H9 (cell line): ENCODE measurements around the gene MIER2. TPM values are rescaled to one million over a fixed set of nuclear protein-coding genes. Genes with fewer than 3 reads are reported as not detected.

Experiments
- DNase-seq: peaks from one replicate; pipeline ENCODE4 v3.0.0-alpha.2; 2017
- H2AFZ ChIP-seq: one replicate; pipeline ENCODE4 v1.6.1; 2013; ENCODE audit warnings: mild to moderate bottlenecking, low read length, control low read depth, moderate library complexity
- H2AK5ac ChIP-seq: 2 replicates; pipeline ENCODE4 v1.6.1; 2013; ENCODE audit warnings: low read length, control low read depth, mixed read lengths; ENCODE audit not compliant: insufficient read length
- H2BK120ac ChIP-seq: one replicate; pipeline ENCODE4 v1.6.1; 2013; ENCODE audit warnings: low read depth, mild to moderate bottlenecking, low read length, control low read depth, inconsistent platforms; ENCODE audit not compliant: poor library complexity, severe bottlenecking
- H2BK12ac ChIP-seq: 2 replicates; pipeline ENCODE4 v1.6.1; 2013; ENCODE audit warnings: low read length, control low read depth, mixed read lengths, low read depth; ENCODE audit not compliant: insufficient read length
- H2BK15ac ChIP-seq: 2 replicates; pipeline ENCODE4 v1.6.1; 2013; ENCODE audit warnings: low read depth, low read length, control low read depth
- H2BK20ac ChIP-seq: one replicate; pipeline ENCODE4 v1.6.1; 2013; ENCODE audit warnings: low read depth, mild to moderate bottlenecking, low read length, control low read depth, inconsistent platforms; ENCODE audit not compliant: poor library complexity, severe bottlenecking
- H2BK5ac ChIP-seq: 2 replicates; pipeline ENCODE4 v1.6.1; 2013; ENCODE audit warnings: low read length, control low read depth, mixed read lengths; ENCODE audit not compliant: insufficient read length
- H3K14ac ChIP-seq: 2 replicates; pipeline ENCODE4 v1.6.1; 2013; ENCODE audit warnings: low read length, control low read depth; ENCODE audit not compliant: insufficient read depth
- H3K18ac ChIP-seq: 2 replicates; pipeline ENCODE4 v1.6.1; 2013; ENCODE audit warnings: low read depth, mild to moderate bottlenecking, mixed read lengths, low read length, control low read depth; ENCODE audit not compliant: insufficient read length
- H3K23ac ChIP-seq: 2 replicates; pipeline ENCODE4 v1.6.1; 2013; ENCODE audit warnings: low read length, control low read depth, mixed read lengths, low read depth; ENCODE audit not compliant: insufficient read length
- H3K23me2 ChIP-seq: 2 replicates; pipeline ENCODE4 v1.6.1; 2013; ENCODE audit warnings: low read depth, mild to moderate bottlenecking, mixed read lengths, low read length, control low read depth; ENCODE audit not compliant: insufficient read length, poor library complexity, severe bottlenecking
- H3K27ac ChIP-seq: 2 replicates; pipeline ENCODE4 v1.5.1; 2013; ENCODE audit warnings: low read length, control low read depth, mixed read lengths, low read depth; ENCODE audit not compliant: insufficient read length
- H3K27me3 ChIP-seq: 2 replicates; pipeline ENCODE4 v1.6.1; 2013; ENCODE audit warnings: low read length, control low read depth, inconsistent platforms; ENCODE audit not compliant: insufficient read depth
- H3K4ac ChIP-seq: 2 replicates; pipeline ENCODE4 v1.6.1; 2013; ENCODE audit warnings: low read depth, mild to moderate bottlenecking, control low read depth, inconsistent platforms, low read length, moderate library complexity
- H3K4me1 ChIP-seq: 2 replicates; pipeline ENCODE4 v1.6.1; 2013; ENCODE audit warnings: low read length, control low read depth, inconsistent platforms; ENCODE audit not compliant: insufficient read depth
- H3K4me2 ChIP-seq: 2 replicates; pipeline ENCODE4 v1.6.1; 2013; ENCODE audit warnings: low read length, control low read depth, mixed read lengths; ENCODE audit not compliant: insufficient read length, insufficient read depth
- H3K56ac ChIP-seq: 2 replicates; pipeline ENCODE4 v1.6.1; 2013; ENCODE audit warnings: low read depth, mild to moderate bottlenecking, mixed read lengths, low read length, control low read depth; ENCODE audit not compliant: insufficient read length
- H3K79me1 ChIP-seq: 2 replicates; pipeline ENCODE4 v1.6.1; 2013; ENCODE audit warnings: low read depth, mild to moderate bottlenecking, moderate library complexity, low read length, control low read depth, inconsistent platforms; ENCODE audit not compliant: insufficient read depth, poor library complexity, severe bottlenecking
- H3K79me2 ChIP-seq: 2 replicates; pipeline ENCODE4 v1.6.1; 2013; ENCODE audit warnings: low read length, control low read depth, inconsistent platforms; ENCODE audit not compliant: insufficient read depth
- H3K9ac ChIP-seq: 2 replicates; pipeline ENCODE4 v1.6.1; 2013; ENCODE audit warnings: low read length, control low read depth, mixed read lengths; ENCODE audit not compliant: insufficient read length; ENCODE audit errors: extremely low read depth
- H3K9me3 ChIP-seq: one replicate; pipeline ENCODE4 v1.6.1; 2013; ENCODE audit warnings: low read depth, low read length, inconsistent platforms; ENCODE audit not compliant: control insufficient read depth
- H3T11ph ChIP-seq: one replicate; pipeline ENCODE4 v1.6.1; 2013; ENCODE audit warnings: mild to moderate bottlenecking, low read length, control low read depth, inconsistent platforms
- H4K20me1 ChIP-seq: one replicate; pipeline ENCODE4 v1.6.1; 2013; ENCODE audit not compliant: control insufficient read depth, insufficient read length, insufficient read depth
- H4K5ac ChIP-seq: 2 replicates; pipeline ENCODE4 v1.6.1; 2013; ENCODE audit warnings: low read depth, mild to moderate bottlenecking, mixed read lengths, low read length, control low read depth; ENCODE audit not compliant: insufficient read length
- H4K8ac ChIP-seq: replicated peaks from 2 replicates; pipeline ENCODE4 v1.6.1; 2013; ENCODE audit warnings: low read length, control low read depth, mixed read lengths, low read depth; ENCODE audit not compliant: insufficient read length
- H4K91ac ChIP-seq: 2 replicates; pipeline ENCODE4 v1.6.1; 2013; ENCODE audit warnings: low read depth, mild to moderate bottlenecking, moderate library complexity, mixed read lengths, low read length, control low read depth; ENCODE audit not compliant: insufficient read length
- H3K27ac Mint-ChIP-seq, 3 experiments: 2 replicates in 2 of 3; 3 replicates in 1 of 3; pipeline ENCODE4 v1.8.0; 2020 to 2021; ENCODE audit warnings: mixed read lengths in 3 of 3, mild to moderate bottlenecking in 1 of 3, moderate library complexity in 1 of 3
- H3K27me3 Mint-ChIP-seq: 2 replicates; pipeline ENCODE4 v1.8.0; 2021; ENCODE audit warnings: low read depth, mild to moderate bottlenecking, moderate library complexity, mixed read lengths
- H3K36me3 Mint-ChIP-seq, 3 experiments: 2 replicates in 2 of 3; 3 replicates in 1 of 3; pipeline ENCODE4 v1.8.0; 2020 to 2021; ENCODE audit warnings: low read depth in 3 of 3, mixed read lengths in 3 of 3; ENCODE audit not compliant: insufficient read depth in 1 of 3
- H3K4me1 Mint-ChIP-seq, 2 experiments: 2 replicates each; pipeline ENCODE4 v1.8.0; 2020; ENCODE audit warnings: mixed read lengths in 2 of 2
- H3K4me3 Mint-ChIP-seq, 2 experiments: 2 replicates in 1 of 2; 3 replicates in 1 of 2; pipeline ENCODE4 v1.8.0; 2020 to 2021; ENCODE audit warnings: mild to moderate bottlenecking in 2 of 2, mixed read lengths in 2 of 2, moderate library complexity in 1 of 2
- H3K9me3 Mint-ChIP-seq, 2 experiments: 2 replicates in 1 of 2; 3 replicates in 1 of 2; pipeline ENCODE4 v1.8.0; 2020; ENCODE audit warnings: mild to moderate bottlenecking in 2 of 2, mixed read lengths in 2 of 2, moderate library complexity in 1 of 2
- CTCF ChIP-seq: fragments of 200-600 bp; sonication (generic); conservative IDR thresholded peaks from 3 replicates; pipeline ENCODE4 v1.8.0; 2021; ENCODE audit warnings: antibody characterized with exemption, mild to moderate bottlenecking
- WGBS: extraction: QIAGEN DNeasy Blood & Tissue Kit; methylation state at CpG from one replicate; pipeline ENCODE4 v1.1.7; 2013; ENCODE audit warnings: missing lambda C conversion rate, low lambda C conversion rate, mixed read lengths; ENCODE audit not compliant: insufficient read length; ENCODE audit errors: extremely low coverage; 5-methylcytosine and 5-hydroxymethylcytosine counted together
- total RNA-seq: library from RNA; stranded (reverse); gene quantifications from 2 replicates; pipeline ENCODE4 v1.2.1, GENCODE V29; 2021

MIER2 gene
- total RNA-seq, 1 experiment from 2014 or later: 60.5 TPM

- Histone ChIP-seq H2BK20ac (no peak overlapping the region), H2BK12ac (no peak overlapping the region), H4K20me1 (no peaks in the 10 kb centered on the region), H3K79me1 (no peaks in the 10 kb centered on the region), H2AK5ac (no peak overlapping the region), H3K9me3 (no peaks in the 10 kb centered on the region), H3K23ac (no peak overlapping the region), H3K18ac (no peak overlapping the region), H2BK120ac (no peak overlapping the region), H3K14ac (no peak overlapping the region), H2BK5ac (no peak overlapping the region), H2AFZ (no peak overlapping the region), H3K79me2 (no peaks in the 10 kb centered on the region), H4K8ac (no peak overlapping the region), H4K91ac (no peak overlapping the region), H3K27ac (no peak overlapping the region), H3K23me2 (no peaks in the 10 kb centered on the region), H3K4me2 (no peak overlapping the region), H3K9ac (no peak overlapping the region), H2BK15ac (no peak overlapping the region), H3K27me3 (no peaks in the 10 kb centered on the region), H3K56ac (no peak overlapping the region), H4K5ac (no peak overlapping the region), H3K4me1 (no peaks in the 10 kb centered on the region), H3K4ac (no peak overlapping the region), H3T11ph (no peak overlapping the region)
- Mint-ChIP-seq H3K4me1 (peaks cover 3 to 6% of the 10 kb centered on the region in 2 experiments; a peak in 3 of 4 replicates), H3K4me3 (no peak overlapping the region), H3K27me3 (peaks cover 35% of the 10 kb centered on the region), H3K9me3 (peaks cover 15 to 21% of the 10 kb centered on the region in 2 experiments), H3K36me3 (peaks cover 0 to 4% (median 2%) of the 10 kb centered on the region in 3 experiments; a peak in 3 of 7 replicates), H3K27ac (peak overlapping the region; percentile 62 to 76 (median 64); a peak in 4 of 7 replicates)
- no peak for DNase-seq
- TF ChIP-seq CTCF: no peak
- WGBS: no CpG with 5 or more reads among the region's 38 CpGs
These were observed 33.4 kb upstream of the MIER2 start for GRCh38 chr19:377801-378581.
